Colonic mucosa (tissue), 4 donors: Measurements from ENCODE around the gene CTIF. TPM values are rescaled to one million over a fixed set of nuclear protein-coding genes. Genes with fewer than 3 reads are reported as not detected.

Experiments used
- DNase-seq: peaks from one replicate; pipeline ENCODE4 v3.0.0-alpha.2; 2020
- H3K27ac ChIP-seq: fragments of 200-600 bp; one replicate; pipeline ENCODE4 v1.8.0; 2021
- H3K27me3 ChIP-seq: fragments of 200-600 bp; one replicate; pipeline ENCODE4 v1.8.0; 2021
- H3K36me3 ChIP-seq: fragments of 200-600 bp; one replicate; pipeline ENCODE4 v1.8.0; 2021
- H3K4me1 ChIP-seq: fragments of 200-600 bp; one replicate; pipeline ENCODE4 v1.8.0; 2021; ENCODE audit warnings: mild to moderate bottlenecking
- H3K4me3 ChIP-seq: fragments of 200-600 bp; one replicate; pipeline ENCODE4 v1.8.0; 2021
- H3K9ac ChIP-seq, 2 donors: one replicate each; pipeline ENCODE4 v1.7.0; 2013; ENCODE audit warnings: control low read depth in 2 of 2, low read depth in 2 of 2, low read length in 2 of 2
- H3K9me3 ChIP-seq: fragments of 200-600 bp; one replicate; pipeline ENCODE4 v1.8.0; 2021
- CTCF ChIP-seq: fragments of 200-600 bp; IDR thresholded peaks from one replicate; pipeline ENCODE4 v1.8.0; 2022; ENCODE audit warnings: antibody characterized with exemption, mild to moderate bottlenecking
- intact Hi-C: fragments of 100-400 bp; cut with DNase I; formaldehyde crosslinking; loops from one replicate; pipeline ENCODE4 v1.14.1; 2022
- total RNA-seq, 2 donors: library from RNA; stranded (reverse); fragmentation: NEBNext Ultra II Directional in 1 of 2; extraction: Animal tissue kit (Norgen Biotek cat#: 25700) in 1 of 2; gene quantifications; one replicate each; pipeline ENCODE4 v1.2.1, GENCODE V29; 2021
- donor health status: healthy.
- donor health status: DM: no; HTN: no; CAD: no.
- donor health status: DM: no; HTN: no; CAD: no.

Gene CTIF
- total RNA-seq, 2 donors from 2014 or later = 13.0 to 16.7 TPM

- no peaks in the 10 kb centered on the region for H3K9me3 ChIP-seq
- no peak overlapping the region for H3K9ac ChIP-seq
- intact Hi-C loops = no loop called here
- no peaks in the 10 kb centered on the region for H3K4me1 ChIP-seq
- H3K36me3 ChIP-seq = no peaks in the 10 kb centered on the region
- no peak overlapping the region for H3K4me3 ChIP-seq
- no peak overlapping the region for H3K27ac ChIP-seq
- TF ChIP-seq CTCF = no peak
- no peaks in the 10 kb centered on the region for H3K27me3 ChIP-seq
- DNase-seq = no peak
These were observed 30.5 kb downstream of the CTIF start for GRCh38 chr18:48569139-48569914.

DNA sequence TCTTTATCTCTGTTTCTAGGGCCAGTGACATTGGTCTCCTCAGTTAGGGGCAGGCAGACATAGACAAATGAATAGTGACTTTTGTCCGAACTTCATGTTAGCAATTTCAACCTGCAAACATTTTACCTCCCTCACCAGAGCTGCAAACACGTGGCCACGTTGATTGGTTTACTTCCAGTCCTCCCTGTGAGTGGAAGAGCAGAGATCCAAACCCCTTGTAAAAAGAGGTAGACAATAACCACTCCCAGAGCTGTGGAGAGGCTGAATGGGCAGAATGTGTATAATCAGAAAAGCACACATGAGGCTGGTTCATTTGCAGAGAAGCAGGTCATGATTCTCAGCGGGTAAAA is 31.1 kb downstream of the CTIF start:
- no peaks in the 10 kb centered on the region for H3K27me3 ChIP-seq
- H3K4me3 ChIP-seq = no peak overlapping the region
- no peaks in the 10 kb centered on the region for H3K36me3 ChIP-seq
- H3K27ac ChIP-seq = no peak overlapping the region
- H3K4me1 ChIP-seq = no peaks in the 10 kb centered on the region
- DNase-seq = no peak
- TF ChIP-seq CTCF = no peak
- H3K9ac ChIP-seq = no peak overlapping the region
- intact Hi-C loops = no loop called here
- H3K9me3 ChIP-seq = no peaks in the 10 kb centered on the region

DNA sequence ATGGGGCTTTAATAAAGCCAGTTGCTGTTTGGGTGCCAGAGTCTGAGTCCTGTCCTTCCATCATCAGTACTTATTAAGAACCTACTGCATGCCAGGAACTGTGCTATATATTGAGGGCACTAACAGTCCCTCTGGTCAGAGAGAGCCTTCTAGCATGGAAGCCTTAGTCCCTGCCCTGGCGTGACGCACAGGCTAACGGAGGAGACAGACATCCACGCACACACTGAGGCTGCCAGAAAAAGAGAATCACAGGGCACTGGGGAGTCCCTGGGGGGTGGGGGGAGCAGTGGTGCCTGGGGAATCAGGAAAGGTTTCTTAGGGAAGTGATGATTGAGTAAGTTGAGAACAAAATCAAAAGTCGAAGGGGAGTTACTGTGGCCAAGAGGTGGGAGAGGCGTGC is 31.5 kb downstream of the CTIF start:
- Histone ChIP-seq H3K9ac (no peak overlapping the region), H3K27me3 (no peaks in the 10 kb centered on the region), H3K36me3 (no peaks in the 10 kb centered on the region), H3K4me1 (no peaks in the 10 kb centered on the region), H3K9me3 (no peaks in the 10 kb centered on the region), H3K27ac (no peak overlapping the region), H3K4me3 (no peak overlapping the region)
- DNase-seq = no peak
- no peak for TF ChIP-seq CTCF
- intact Hi-C loops = no loop called here

GRCh38 chr18:48571639-48572384 is 33.0 kb downstream of the CTIF start:
- intact Hi-C loops = no loop called here

More at GRCh38 chr18:48571639-48572384, 33.0 kb downstream of the CTIF start:
- no peaks in the 10 kb centered on the region for H3K27me3 ChIP-seq
- DNase-seq = no peak
- no peaks in the 10 kb centered on the region for H3K36me3 ChIP-seq
- no peak overlapping the region for H3K27ac ChIP-seq
- TF ChIP-seq CTCF = no peak
- no peak overlapping the region for H3K9ac ChIP-seq
- no peaks in the 10 kb centered on the region for H3K9me3 ChIP-seq
- H3K4me3 ChIP-seq = no peak overlapping the region
- H3K4me1 ChIP-seq = no peaks in the 10 kb centered on the region
